ENCODE results near the gene ENSA. TPM values are rescaled to one million over a fixed set of nuclear protein-coding genes. Genes with fewer than 3 reads are reported as not detected.

ENSA gene
- total and polyA plus RNA-seq, 2 experiments from 2014 or later, result 114 to 200 TPM

- Mint-ChIP-seq H3K9me3 (no peaks in the 10 kb centered on the region), H3K27me3 (ENCODE audit: insufficient read depth, low read depth, poor library complexity) (peaks cover 3% of the 10 kb centered on the region), H3K4me3 (no peak overlapping the region), H3K36me3 (ENCODE audit: low read depth) (peaks cover 88% of the 10 kb centered on the region), H3K4me1 (peaks cover 26% of the 10 kb centered on the region), H3K27ac (0 out of 2 replicates have a peak overlapping the region, but pooled peaks have one; percentile 19)
- no peaks in the 10 kb centered on the region for H3K27me3 ChIP-seq (ENCODE audit: insufficient read depth)
- peaks cover 22% of the 10 kb centered on the region for H3F3A ChIP-seq (replicated peaks; ENCODE audit: low read depth)
- DNase-seq (ENCODE audit: low spot score) (no peak), ATAC-seq (no peak; the same call in 2 of the 3 replicates)
- TF ChIP-seq ZNF462 (CRISPR knock-in tag; IDR thresholded peaks at IDR 0.05) (no peak), JUNB (IDR thresholded peaks at IDR 0.05; ENCODE audit: unreplicated experiment) (no peak), ZNF114 (CRISPR knock-in tag; IDR thresholded peaks at IDR 0.05) (no peak), POLR2AphosphoS5 (IDR thresholded peaks at IDR 0.05; ENCODE audit: low read depth) (no peak), STAT1 (IDR thresholded peaks at IDR 0.05; ENCODE audit: unreplicated experiment) (no peak), CTCF (conservative IDR thresholded peaks at IDR 0.05; ENCODE audit: low read depth in 2 of 2) (peak in 1 of 2 experiments; percentile 26; a peak in 1 of 4 replicates), EZH2phosphoT487 (IDR thresholded peaks at IDR 0.05; ENCODE audit: unreplicated experiment) (no peak), CREB1 (CRISPR knock-in tag; IDR thresholded peaks at IDR 0.05; ENCODE audit: low read depth) (no peak)
- peaks cover 13% of the 10 kb centered on the region; the same call in 1 of the 2 replicates for H4K20me1 ChIP-seq (replicated peaks; ENCODE audit: insufficient read depth)
- H3K4me2 ChIP-seq, result no peak overlapping the region
- H3K9me2 ChIP-seq (ENCODE audit: insufficient read depth), result no peaks in the 10 kb centered on the region
- peaks cover 46% of the 10 kb centered on the region for H3K36me3 ChIP-seq (ENCODE audit: insufficient read depth)
- H3K27ac ChIP-seq (ENCODE audit: low read depth), result peak overlapping the region; percentile 8; the same call in 1 of the 2 replicates
- H2AFZ ChIP-seq, result no peak overlapping the region
- H3K4me3 ChIP-seq, result no peak overlapping the region
- H3K4me1 ChIP-seq (ENCODE audit: insufficient read depth), result peaks cover 13% of the 10 kb centered on the region
- peaks cover 31% of the 10 kb centered on the region for H3K79me2 ChIP-seq (replicated peaks; ENCODE audit: insufficient read depth)
Measured at GRCh38 chr1:150619576-150620509, 9.6 kb downstream of the ENSA start.
